ENCODE data around the gene ODAD3.
A peak's percentile ranks its signal among the peaks of the same experiment; 100 is the strongest.
"Not testable (repeated sequence)": the region's sequence is repeated elsewhere in the genome, so short reads cannot be mapped to it uniquely, and the experiment has no call there.

The ODAD3 gene

GRCh38 chr19:11401808-11402543, 32.9 kb downstream of the ODAD3 start:
- ATAC-seq: no peak

- no peak for ATAC-seq
Observed at GRCh38 chr19:11400798-11401197, 34.1 kb downstream of the ODAD3 start.

GRCh38 chr19:11399667-11400066, 35.3 kb downstream of the ODAD3 start:
- ATAC-seq: no peak

- no peak for ATAC-seq
Observed at GRCh38 chr19:11397089-11397610, 37.8 kb downstream of the ODAD3 start.

- no peak for ATAC-seq
Observed at GRCh38 chr19:11390933-11391680, 43.8 kb downstream of the ODAD3 start.

GRCh38 chr19:11390359-11390758, 44.6 kb downstream of the ODAD3 start:
- ATAC-seq: no peak

GRCh38 chr19:11387162-11388034, 47.5 kb downstream of the ODAD3 start:
- no peak for ATAC-seq

- ATAC-seq: no peak
Observed at GRCh38 chr19:11384778-11385129, 50.2 kb downstream of the ODAD3 start.

GRCh38 chr19:11383706-11384048, 51.2 kb downstream of the ODAD3 start:
- ATAC-seq: no peak

GRCh38 chr19:11382898-11383705, 51.8 kb downstream of the ODAD3 start:
- no peak for ATAC-seq

- ATAC-seq: peak; percentile 89 to 90
Observed at GRCh38 chr19:11380653-11381537, 54.0 kb downstream of the ODAD3 start.

GRCh38 chr19:11379857-11380350, 55.0 kb downstream of the ODAD3 start:
- ATAC-seq: no peak

- ATAC-seq: not testable (repeated sequence)
Observed at GRCh38 chr19:11379269-11379845, 55.6 kb downstream of the ODAD3 start.

- no peak for ATAC-seq
Observed at GRCh38 chr19:11378319-11379189, 56.4 kb downstream of the ODAD3 start.

GRCh38 chr19:11377756-11378155, 57.2 kb downstream of the ODAD3 start:
- no peak for ATAC-seq

GRCh38 chr19:11377237-11377636, 57.7 kb downstream of the ODAD3 start:
- no peak for ATAC-seq

GRCh38 chr19:11375143-11375948, 59.6 kb downstream of the ODAD3 start:
- ATAC-seq: peak; percentile 9 to 12

- peak; percentile 92 to 93 for ATAC-seq
Observed at GRCh38 chr19:11374433-11375142, 60.3 kb downstream of the ODAD3 start, which contains the start of gene SWSAP1. TSS of gene SWSAP1 (plus strand) at chr19:11374666. CDS start at chr19:11374681, 15 bp downstream.
